HG03469 (cell line): Measurements from ENCODE around the gene HEPN1.

Experiments
- ATAC-seq: cut with Tn5 transposase; IDR thresholded peaks from one replicate; pipeline ENCODE4 v1.9.1; 2021; ENCODE audit warnings: mild to moderate bottlenecking, moderate library complexity, moderate number of reproducible peaks; ENCODE audit not compliant: unreplicated experiment

Gene HEPN1

GRCh38 chr11:124884340-124884739 lies 34.7 kb upstream of the HEPN1 start:
- no peak for ATAC-seq

- no peak for ATAC-seq
Measured at GRCh38 chr11:124884869-124885479, 34.1 kb upstream of the HEPN1 start.

- ATAC-seq = no peak
Measured at GRCh38 chr11:124886476-124886875, 32.6 kb upstream of the HEPN1 start.

- ATAC-seq = no peak
Measured at GRCh38 chr11:124886978-124887666, 31.9 kb upstream of the HEPN1 start.

GRCh38 chr11:124887667-124888013 lies 31.4 kb upstream of the HEPN1 start:
- ATAC-seq = no peak

- no peak for ATAC-seq
Measured at GRCh38 chr11:124889191-124890091, 29.6 kb upstream of the HEPN1 start.

GRCh38 chr11:124890151-124890550 lies 28.9 kb upstream of the HEPN1 start:
- no peak for ATAC-seq

- ATAC-seq = no peak
Measured at GRCh38 chr11:124890683-124891372, 28.2 kb upstream of the HEPN1 start.

GRCh38 chr11:124891373-124891861 lies 27.6 kb upstream of the HEPN1 start:
- no peak for ATAC-seq

GRCh38 chr11:124892146-124892545 lies 26.9 kb upstream of the HEPN1 start:
- ATAC-seq = no peak

- ATAC-seq = no peak
Measured at GRCh38 chr11:124892750-124893454, 26.1 kb upstream of the HEPN1 start.

GRCh38 chr11:124893781-124894401 lies 25.2 kb upstream of the HEPN1 start:
- no peak for ATAC-seq

- no peak for ATAC-seq
Measured at GRCh38 chr11:124894606-124895430, 24.2 kb upstream of the HEPN1 start.

- no peak for ATAC-seq
Measured at GRCh38 chr11:124895471-124895971, 23.5 kb upstream of the HEPN1 start.

GRCh38 chr11:124896071-124896750 lies 22.8 kb upstream of the HEPN1 start:
- ATAC-seq = no peak

GRCh38 chr11:124896821-124897391 lies 22.1 kb upstream of the HEPN1 start:
- ATAC-seq = no peak

- no peak for ATAC-seq
Measured at GRCh38 chr11:124897674-124898262, 21.3 kb upstream of the HEPN1 start, which contains the start of gene ROBO4. Gene ROBO4, minus strand, starts transcription at chr11:124897865. Its CDS starts 70 bp downstream, at chr11:124897795.
